Muscle layer of colon (tissue), 2 donors: ENCODE data around the gene HOXB9.

Experiments used
- H3K27ac ChIP-seq: one replicate; pipeline ENCODE4 v1.7.0; 2013; ENCODE audit warnings: low read depth, mild to moderate bottlenecking, low read length, moderate library complexity
- H3K27me3 ChIP-seq, 2 donors: one replicate each; pipeline ENCODE4 v1.7.0; 2013; ENCODE audit warnings: low read length in 2 of 2, mild to moderate bottlenecking in 2 of 2; ENCODE audit not compliant: insufficient read depth in 2 of 2, control insufficient read depth in 1 of 2
- H3K36me3 ChIP-seq: one replicate; pipeline ENCODE4 v1.7.0; 2013; ENCODE audit warnings: mild to moderate bottlenecking, low read length; ENCODE audit not compliant: insufficient read depth
- H3K4me1 ChIP-seq: one replicate; pipeline ENCODE4 v1.7.0; 2013; ENCODE audit warnings: mild to moderate bottlenecking, low read length; ENCODE audit not compliant: insufficient read depth
- H3K4me3 ChIP-seq, 2 donors: one replicate each; pipeline ENCODE4 v1.7.0; 2013; ENCODE audit warnings: low read length in 2 of 2, low read depth in 1 of 2, mild to moderate bottlenecking in 1 of 2, moderate library complexity in 1 of 2
- H3K9ac ChIP-seq: one replicate; pipeline ENCODE4 v1.7.0; 2013; ENCODE audit warnings: low read length
- H3K9me3 ChIP-seq: one replicate; pipeline ENCODE4 v1.7.0; 2013; ENCODE audit warnings: mild to moderate bottlenecking, low read length
- donor health status: abdominal sarcoma.
- donor health status: Adenocarcinoma of cecum.

The HOXB9 gene

DNA sequence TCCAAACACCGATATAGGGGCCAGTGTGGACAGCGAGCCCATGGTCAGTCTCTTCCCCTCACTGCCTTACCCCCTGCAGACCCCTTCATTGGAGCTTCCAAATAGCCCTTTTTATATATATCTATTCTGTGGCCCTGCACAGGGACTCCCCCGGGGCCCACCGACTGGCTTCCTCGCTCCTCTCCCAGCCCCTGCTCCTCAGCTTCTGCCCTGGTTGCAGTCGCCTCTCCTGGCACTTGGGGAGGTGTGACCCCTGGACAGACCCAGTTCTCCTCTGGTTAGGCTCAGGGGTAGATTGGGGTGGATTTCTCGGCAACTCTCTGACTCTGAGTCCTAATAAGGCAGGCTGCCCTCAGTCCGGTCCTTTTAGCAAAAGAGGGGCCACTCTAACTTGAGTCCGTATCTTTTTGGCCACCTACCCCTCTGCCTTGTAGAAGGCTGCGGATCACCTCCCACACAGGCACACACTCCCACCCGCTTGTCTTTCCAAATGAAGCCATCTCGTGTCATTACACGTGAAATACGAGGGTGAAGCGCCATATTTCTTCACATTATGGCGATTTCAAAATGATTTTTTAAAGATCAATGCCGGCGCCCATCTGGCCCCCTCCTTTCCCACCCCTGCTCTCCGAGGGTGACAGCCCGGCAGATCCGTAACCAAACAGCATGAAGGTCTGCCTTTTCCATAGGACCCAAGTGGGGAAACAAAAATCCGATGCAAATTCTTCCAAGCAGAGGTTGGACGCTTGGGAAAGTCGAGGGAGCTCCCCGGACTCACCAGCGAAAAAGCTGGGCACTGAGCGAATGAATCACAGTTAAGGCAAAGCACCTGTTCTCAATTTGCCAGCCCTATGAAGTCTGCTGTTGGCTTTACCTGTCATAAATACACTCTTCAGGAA lies 1.7 kb upstream of the HOXB9 start:
- Histone ChIP-seq H3K4me1 (no peaks in the 10 kb centered on the region), H3K27ac (no peak overlapping the region), H3K9me3 (no peaks in the 10 kb centered on the region), H3K36me3 (no peaks in the 10 kb centered on the region), H3K27me3 (peaks cover 77 to 97% of the 10 kb centered on the region in 2 donors), H3K9ac (no peak overlapping the region), H3K4me3 (no peak overlapping the region)

DNA sequence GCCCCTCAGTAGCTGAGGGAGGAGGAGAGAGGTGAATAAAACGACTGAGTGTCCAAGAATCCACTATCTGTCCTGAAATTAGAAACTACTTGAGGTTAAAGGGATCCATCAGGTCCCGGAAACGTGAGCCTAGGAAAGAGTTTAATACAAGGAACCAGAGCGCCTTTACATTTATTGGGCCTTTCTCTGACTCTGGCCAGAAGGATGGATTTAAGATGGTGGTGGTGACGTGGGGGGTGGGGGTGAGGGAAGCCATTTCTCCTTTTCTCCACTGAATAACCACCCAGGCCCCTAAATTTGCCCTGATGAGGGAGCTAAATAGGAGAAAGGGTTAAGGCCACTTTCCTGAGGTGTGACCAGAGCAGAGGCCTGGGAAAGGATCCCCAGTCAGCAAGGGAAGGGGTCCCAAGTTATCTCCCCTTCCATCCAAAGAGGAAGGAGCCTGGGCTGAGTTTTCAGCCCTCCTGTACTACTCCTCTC lies 1.0 kb upstream of the HOXB9 start:
- Histone ChIP-seq H3K27me3 (peaks cover 77 to 93% of the 10 kb centered on the region in 2 donors), H3K4me3 (no peak overlapping the region), H3K9me3 (no peaks in the 10 kb centered on the region), H3K36me3 (no peaks in the 10 kb centered on the region), H3K4me1 (no peaks in the 10 kb centered on the region), H3K27ac (no peak overlapping the region), H3K9ac (no peak overlapping the region)

DNA sequence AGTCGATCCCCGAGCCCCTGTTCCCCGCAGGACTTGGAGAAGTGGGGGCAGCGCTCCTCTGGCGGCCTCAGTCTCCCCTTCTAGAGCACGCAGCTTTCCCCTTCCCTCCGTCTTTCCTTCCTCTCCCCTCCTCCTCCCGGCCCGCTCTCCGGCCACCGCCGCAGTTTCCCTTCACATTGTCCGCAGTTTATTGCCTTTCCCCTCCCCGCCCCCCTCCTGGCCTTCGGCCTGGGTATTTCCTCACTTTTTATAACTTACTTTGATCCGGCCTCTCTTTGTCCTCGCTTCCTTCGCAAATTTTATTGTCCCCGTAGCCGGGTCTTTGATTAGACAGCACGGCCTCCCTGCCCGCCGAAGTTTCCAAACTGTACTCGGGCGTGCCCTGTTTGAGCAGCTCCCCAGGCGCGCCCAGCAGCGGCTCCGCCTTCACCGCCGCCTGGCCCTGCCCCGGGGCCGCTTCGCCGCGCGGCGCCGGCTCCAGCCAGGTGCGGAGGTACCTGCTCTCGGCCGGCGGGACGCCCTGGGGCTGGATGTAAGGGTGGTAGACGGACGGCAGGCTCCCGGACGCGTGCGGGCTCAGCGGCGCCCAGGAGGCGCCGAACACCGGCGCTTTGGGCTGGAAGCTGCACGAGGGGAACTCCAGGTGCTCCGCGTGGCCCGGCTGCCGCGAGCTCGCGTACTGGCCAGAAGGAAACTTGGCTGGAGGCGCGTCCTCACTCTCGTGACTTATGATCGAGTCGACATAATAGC lies 488 bp downstream of the HOXB9 start:
- H3K9me3 ChIP-seq = no peaks in the 10 kb centered on the region
- no peak overlapping the region for H3K9ac ChIP-seq
- H3K4me1 ChIP-seq = no peaks in the 10 kb centered on the region
- H3K27me3 ChIP-seq = peaks cover 84 to 93% of the 10 kb centered on the region in 2 donors
- H3K27ac ChIP-seq = no peak overlapping the region
- no peaks in the 10 kb centered on the region for H3K36me3 ChIP-seq
- H3K4me3 ChIP-seq = peak overlapping the region; percentile 26 to 29

DNA sequence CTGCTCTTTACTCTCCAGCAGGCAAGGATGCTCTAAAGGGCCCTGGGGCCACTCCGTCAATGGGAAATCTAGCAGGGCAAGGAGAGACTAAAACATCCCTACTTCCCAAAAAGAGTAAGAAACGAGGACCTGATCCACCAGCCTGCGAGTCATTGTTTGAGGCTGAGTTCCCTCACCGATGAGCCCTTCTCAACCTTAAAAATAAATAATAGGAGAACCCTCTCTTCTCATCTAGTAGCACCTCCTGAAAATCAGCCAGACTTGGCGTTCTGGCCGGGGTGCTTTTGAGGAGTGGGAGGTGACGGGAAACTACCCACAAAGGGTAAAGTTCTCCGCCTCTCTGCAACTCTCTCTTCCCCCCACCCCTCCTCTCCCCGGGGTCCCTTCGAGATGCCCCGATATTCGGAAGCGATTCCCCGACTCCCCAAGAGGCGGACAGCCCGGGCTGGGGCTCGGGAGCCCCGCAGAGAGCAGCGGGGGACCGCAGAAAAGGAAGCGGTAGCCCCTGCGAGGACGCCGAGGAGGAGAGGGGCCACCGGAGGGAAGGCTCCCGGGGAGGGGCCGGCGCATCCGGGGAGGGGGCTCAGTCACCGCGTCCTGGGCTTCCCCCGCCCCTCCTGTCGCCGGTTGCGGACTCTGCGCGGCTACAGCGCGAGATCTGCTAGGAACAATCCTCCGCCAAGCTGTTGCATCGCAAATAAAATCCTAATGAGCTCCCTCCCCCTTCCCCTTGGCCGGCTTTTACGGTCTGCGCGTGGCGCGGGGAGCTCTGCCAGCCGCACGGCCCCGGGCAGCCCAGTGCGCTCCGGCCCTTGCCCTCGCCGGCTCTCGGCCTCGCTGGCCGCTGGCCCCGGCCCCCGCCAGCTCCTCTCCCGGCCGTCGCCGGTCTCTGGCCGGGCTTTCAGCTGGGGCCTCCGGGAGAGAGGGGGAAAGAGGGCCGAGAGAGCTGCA lies 1.3 kb downstream of the HOXB9 start:
- Histone ChIP-seq H3K27ac (no peak overlapping the region), H3K4me1 (no peaks in the 10 kb centered on the region), H3K36me3 (no peaks in the 10 kb centered on the region), H3K27me3 (peaks cover 84 to 95% of the 10 kb centered on the region in 2 donors), H3K9me3 (no peaks in the 10 kb centered on the region), H3K9ac (no peak overlapping the region), H3K4me3 (peak overlapping the region; percentile 26 to 29)

GRCh38 chr17:48624118-48624517 lies 2.0 kb downstream of the HOXB9 start:
- no peak overlapping the region for H3K27ac ChIP-seq
- H3K27me3 ChIP-seq = peaks cover 83 to 95% of the 10 kb centered on the region in 2 donors
- no peak overlapping the region for H3K9ac ChIP-seq
- no peaks in the 10 kb centered on the region for H3K9me3 ChIP-seq
- H3K4me3 ChIP-seq = no peak overlapping the region
- no peaks in the 10 kb centered on the region for H3K36me3 ChIP-seq
- peaks cover under 1% of the 10 kb centered on the region for H3K4me1 ChIP-seq

- H3K9ac ChIP-seq = no peak overlapping the region
- H3K9me3 ChIP-seq = no peaks in the 10 kb centered on the region
- H3K36me3 ChIP-seq = no peaks in the 10 kb centered on the region
- no peak overlapping the region for H3K4me3 ChIP-seq
- H3K27me3 ChIP-seq = peaks cover 77 to 95% of the 10 kb centered on the region in 2 donors
- peaks cover 6% of the 10 kb centered on the region for H3K4me1 ChIP-seq
- no peak overlapping the region for H3K27ac ChIP-seq
These were observed 2.6 kb downstream of the HOXB9 start for GRCh38 chr17:48623583-48623982.

GRCh38 chr17:48622857-48623256 lies 3.3 kb downstream of the HOXB9 start:
- H3K9me3 ChIP-seq = no peaks in the 10 kb centered on the region
- H3K4me1 ChIP-seq = peaks cover 12% of the 10 kb centered on the region
- H3K27me3 ChIP-seq = peaks cover 77 to 95% of the 10 kb centered on the region in 2 donors

DNA sequence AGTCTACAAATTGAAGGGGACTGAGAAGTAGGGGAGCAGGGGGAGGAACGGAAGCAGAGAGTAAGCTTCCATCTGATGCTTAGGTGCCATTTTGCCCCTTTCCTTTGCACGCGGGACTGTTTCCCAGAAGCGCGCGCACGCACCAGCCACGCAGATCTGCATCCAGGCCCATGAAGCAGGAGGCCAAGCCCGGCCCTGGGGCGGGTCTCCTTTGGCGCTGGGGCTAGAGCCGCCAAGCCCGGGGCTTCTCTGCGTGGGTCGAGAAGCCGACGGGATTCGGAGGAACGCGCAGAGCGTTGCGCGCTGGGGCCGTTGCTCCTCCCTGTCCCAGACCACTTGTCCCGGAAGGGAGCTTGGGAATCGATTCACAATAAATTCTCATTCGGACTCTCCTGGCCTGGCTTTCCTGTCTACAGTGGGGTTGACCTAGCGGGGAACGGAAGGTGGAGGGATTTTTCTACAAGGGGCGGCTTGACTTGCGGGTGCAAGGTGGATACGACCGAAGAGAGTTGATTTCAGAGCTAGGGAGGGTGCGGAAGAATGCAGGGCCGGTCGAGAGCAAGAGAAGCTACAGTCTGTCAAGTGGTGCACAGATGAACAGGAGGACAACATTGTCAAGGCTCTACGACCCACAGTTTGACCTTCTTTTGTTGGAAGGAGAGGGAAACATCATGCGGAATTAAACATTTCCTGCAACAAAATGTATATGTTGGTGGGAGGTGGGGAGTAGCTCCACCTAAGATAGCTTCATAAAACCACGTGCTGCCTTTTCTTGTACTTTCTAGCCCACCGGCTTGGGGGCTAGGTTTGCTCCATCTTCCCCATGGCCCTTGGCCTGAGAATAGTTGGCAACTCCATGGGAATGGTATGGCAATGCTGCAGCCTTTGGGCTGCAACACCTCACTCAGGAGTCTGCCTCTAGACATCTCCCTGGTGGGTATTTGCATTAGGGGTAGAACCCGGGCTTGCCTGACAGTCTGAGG lies 4.5 kb downstream of the HOXB9 start:
- no peak overlapping the region for H3K4me3 ChIP-seq
- peaks cover 12% of the 10 kb centered on the region for H3K4me1 ChIP-seq
- no peak overlapping the region for H3K27ac ChIP-seq
- H3K9ac ChIP-seq = no peak overlapping the region
- H3K9me3 ChIP-seq = no peaks in the 10 kb centered on the region
- H3K36me3 ChIP-seq = no peaks in the 10 kb centered on the region
- peaks cover 77 to 95% of the 10 kb centered on the region in 2 donors for H3K27me3 ChIP-seq

More at GRCh38 chr17:48622857-48623256, 3.3 kb downstream of the HOXB9 start:
- no peak overlapping the region for H3K27ac ChIP-seq
- H3K9ac ChIP-seq = no peak overlapping the region
- H3K4me3 ChIP-seq = no peak overlapping the region
- H3K36me3 ChIP-seq = no peaks in the 10 kb centered on the region

GRCh38 chr17:48620461-48621139 lies 5.6 kb downstream of the HOXB9 start:
- Histone ChIP-seq H3K4me1 (peaks cover 12% of the 10 kb centered on the region), H3K9ac (no peak overlapping the region), H3K36me3 (no peaks in the 10 kb centered on the region), H3K9me3 (no peaks in the 10 kb centered on the region), H3K27me3 (peaks cover 84 to 96% of the 10 kb centered on the region in 2 donors), H3K4me3 (no peak overlapping the region), H3K27ac (no peak overlapping the region)
